Measurements from ENCODE around the gene C10orf71.

C10orf71 gene

DNA sequence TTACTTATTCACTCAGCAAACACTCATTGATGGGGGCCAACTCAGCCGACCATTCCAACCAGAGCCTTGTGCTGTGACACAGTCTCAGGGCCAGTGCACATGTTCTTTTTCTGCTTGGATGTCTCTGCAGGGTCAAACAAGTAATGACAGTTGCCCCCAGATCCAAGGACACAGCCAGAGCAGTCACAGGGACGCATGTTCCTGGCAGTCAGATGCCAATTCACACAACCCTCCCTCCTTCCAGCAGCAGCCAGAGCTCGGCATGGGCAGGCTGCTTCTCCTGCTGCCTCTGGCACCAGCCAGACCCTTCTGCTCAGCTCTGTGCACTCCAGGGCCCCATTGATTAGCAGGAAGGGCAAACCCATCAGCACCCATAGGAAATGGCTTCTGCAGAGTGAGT is 76.6 kb downstream of the C10orf71 start:
- Histone ChIP-seq H3K4me1 (no peaks in the 10 kb centered on the region), H3K36me3 (no peaks in the 10 kb centered on the region), H3K27ac (no peak overlapping the region), H3K27me3 (peaks cover 0 to 12% of the 10 kb centered on the region in 2 donors), H3K4me3 (no peak overlapping the region), H3K9me3 (no peaks in the 10 kb centered on the region)
- no peak for DNase-seq
- intact Hi-C loops (cut with DNase I; ENCODE audit: low total_unique reads), result no loop called here
- TF ChIP-seq CTCF (IDR thresholded peaks at IDR 0.05), result no peak

Data from tibial artery (tissue), 4 donors.